Globus pallidus (tissue), 1 donor: Measurements from ENCODE around the gene CAB39.
A peak's percentile ranks its signal among the peaks of the same experiment; 100 is the strongest.

Experiments used
- DNase-seq: peaks from one replicate; pipeline ENCODE4 v3.0.0-alpha.2; 2015; ENCODE audit warnings: low spot score

CAB39 gene

DNA sequence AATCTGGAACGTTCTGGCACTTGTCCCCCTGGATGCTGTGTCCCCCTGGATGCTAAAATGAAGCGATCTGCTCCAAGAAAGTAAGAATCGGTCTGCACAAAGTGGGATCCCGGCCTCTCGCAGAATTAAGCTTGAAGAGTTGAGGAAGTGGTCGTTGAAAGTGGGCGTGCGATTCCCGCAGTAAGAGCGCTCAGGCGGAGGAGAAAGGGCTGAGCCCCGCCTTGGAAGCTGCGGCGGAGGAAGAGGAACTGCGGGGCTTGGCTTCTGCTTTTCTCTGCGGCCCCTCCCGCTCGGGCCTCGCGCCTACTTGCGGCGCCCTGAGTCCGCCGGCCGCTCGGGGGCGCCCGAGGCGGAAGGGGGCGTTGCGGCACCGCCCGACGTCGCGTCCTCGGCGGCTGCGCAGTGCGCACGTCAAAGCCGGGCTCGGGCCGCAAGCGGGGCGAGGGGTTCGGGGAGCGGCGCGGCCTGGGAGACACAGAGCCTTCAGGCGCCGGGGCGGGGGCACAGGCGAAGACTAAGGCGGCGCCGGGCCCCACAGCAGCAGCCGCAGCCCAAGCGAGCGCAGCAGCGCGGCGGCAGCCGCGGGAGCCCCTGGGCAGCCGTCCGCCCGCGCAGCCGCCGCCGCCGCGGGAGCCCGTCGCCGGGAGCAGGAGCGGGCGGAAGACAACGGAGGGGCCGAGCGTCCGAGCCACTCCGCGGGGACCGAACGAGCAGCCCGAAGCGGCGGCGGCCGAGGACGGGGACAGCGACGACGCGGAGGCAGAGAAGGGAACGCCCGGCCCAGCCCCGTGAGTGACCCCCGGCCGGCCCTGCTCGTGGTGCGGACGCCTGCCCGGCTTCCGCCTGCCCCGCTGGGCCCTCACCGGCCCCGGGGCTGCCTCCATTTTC, at the start of gene CAB39:
CAB39 (plus strand) TSS at position 400 of the 888 bp plus-strand sequence. CDS start 47,160 bp downstream, outside the sequence.
- peak; percentile 89 for DNase-seq

DNA sequence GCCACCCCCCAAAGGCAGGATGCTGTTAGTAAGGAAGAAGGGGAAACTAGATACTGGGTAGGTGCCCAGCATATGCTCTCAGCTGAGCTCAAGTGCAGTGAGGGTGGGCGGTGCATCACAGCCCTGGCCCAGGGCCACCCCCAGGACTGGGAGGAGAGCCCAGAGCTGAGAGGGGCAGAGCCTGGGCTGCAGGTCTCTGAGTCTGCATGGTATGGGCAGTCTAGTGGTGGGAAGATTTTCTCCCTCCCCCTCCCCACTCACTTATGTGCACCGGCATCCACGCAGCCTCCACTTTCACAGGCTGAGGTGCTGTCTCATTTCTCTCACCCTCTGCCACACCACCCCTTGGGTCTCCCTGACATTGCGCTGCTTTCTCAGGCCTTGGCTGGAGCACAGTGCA, 48.5 kb upstream of the CAB39 start:
- DNase-seq = no peak

DNA sequence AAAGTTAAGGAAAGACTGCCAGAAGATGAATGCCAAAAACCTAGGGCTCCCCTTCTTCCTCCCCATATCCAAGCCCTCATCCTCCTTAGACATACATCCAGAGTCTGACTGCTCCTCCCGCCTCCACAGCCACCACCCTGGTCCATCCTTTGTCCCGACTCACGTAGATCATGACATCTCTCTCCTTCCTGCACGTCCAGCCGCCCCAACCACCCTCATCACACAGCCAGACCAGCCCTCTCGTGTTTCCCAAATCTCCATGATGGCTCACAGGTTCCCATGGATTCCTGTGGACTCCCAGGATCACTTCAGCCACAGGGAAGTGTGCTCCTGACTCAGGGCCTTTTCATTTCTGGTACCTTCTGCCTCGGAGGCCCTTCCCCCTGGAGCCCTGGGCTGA, 47.8 kb upstream of the CAB39 start:
- no peak for DNase-seq

DNA sequence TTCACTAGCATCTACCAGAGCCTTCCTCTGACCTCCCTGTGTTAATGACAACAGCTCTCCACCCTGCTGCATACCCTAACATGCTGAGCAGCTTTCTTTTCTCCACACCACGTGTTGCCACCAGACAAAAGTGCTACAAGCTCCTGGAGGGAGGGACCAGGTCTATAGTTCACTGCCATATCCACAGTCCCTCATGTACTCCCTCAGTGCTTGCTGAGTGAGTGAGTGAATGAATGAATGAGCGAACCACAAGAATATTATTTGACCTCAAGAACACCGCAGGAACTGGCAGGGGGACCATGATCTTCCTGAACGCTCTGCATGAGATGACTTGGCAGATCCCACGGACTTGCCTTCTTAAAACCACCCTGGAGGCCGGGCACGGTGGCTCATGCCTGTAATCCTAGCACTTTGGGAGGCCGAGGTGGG, 47.4 kb upstream of the CAB39 start:
- no peak for DNase-seq

DNA sequence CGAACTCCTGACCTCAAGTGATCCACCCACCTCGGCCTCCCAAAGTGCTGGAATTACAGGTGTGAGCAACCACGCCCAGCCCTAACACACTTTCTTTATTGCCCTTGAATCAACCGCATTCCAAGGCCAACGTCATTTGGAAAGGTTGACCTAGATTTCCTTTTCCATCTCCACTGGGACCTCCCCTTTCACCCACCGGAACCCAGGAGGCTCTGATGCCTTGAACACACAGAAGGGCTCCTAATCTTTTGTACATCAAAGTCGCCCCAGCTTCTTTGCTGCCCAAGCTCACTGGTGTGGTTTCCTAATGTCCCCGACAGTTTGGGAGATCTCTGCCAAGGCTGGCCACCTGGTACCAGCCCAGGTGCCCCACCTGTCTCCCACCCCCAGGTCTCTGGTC, 46.2 kb upstream of the CAB39 start:
- no peak for DNase-seq

DNA sequence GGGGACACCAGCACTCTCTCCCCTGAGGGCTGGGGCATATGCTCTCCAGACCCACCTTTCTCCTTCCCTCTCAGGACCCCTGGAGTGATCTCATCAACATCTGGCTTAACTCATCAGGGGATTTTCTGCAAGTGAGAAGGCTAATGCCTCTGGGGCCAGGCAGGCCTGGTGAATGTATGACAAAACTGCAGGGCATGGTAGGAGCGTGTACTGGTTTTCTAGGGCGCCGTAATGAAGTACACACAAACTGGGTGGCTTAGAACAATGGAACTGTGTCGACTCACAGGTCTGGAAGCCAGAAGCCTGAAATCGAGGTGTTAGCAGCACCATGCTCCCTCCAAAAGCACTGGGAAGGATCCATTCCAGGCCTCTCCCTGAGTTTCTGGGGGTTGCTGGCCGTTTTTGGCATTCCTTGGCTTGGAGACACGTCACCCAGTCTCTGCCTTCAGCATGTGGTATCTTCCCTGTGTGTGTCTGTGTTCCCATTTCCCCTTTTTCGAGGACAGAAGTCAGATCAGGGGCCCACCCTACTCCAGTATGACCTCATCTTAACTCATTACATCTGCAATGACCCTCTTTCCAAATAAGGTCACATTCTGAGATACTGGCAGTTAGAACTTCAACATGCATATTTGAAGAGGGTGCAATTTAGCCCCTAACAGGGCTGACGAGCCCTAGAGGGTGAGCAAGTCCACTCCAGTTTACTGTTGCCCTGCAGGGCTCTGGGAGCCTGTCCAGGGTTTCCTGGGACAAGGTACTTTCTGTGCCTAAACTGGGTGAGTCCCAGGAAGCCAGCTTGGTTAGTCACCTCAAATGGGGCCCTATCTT, 45.5 kb upstream of the CAB39 start:
- peak; percentile 42 for DNase-seq

DNA sequence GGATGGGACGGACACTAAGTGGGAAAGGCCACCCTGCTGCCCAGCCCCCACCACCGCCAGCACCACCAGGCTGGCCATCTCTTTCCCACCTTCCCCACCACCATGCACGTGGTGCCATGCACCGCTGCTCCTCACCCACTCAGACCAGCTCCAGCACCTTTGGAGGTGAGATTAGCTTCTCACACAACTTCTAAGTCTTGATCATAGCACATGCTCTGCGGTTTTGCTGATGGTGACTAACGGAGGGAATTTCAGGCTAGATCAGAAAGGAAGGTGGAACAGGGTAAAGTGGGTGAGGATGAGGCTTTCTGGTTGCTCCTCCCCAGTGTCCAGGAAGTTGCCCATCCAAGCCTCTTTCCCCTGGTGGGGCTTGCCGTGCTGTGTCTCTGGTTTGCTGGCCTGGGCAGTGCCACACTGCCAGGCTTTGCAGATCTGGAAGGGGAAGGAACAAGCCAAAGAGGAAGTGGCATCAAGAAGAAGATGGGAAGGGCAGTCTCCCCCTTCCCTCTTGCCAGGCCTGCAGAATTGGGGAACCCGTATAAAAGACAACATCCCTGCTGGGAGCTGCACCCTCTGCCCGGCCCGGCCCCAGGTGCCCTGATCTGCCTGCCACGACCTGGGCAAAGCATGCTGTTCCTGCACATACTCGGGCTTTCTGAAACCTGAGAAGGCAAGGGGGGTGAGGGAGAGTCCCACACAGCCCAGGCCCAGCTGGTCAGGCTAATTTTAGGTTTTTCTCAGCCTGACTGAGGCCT, 44.3 kb upstream of the CAB39 start:
- peak; percentile 58 for DNase-seq

DNA sequence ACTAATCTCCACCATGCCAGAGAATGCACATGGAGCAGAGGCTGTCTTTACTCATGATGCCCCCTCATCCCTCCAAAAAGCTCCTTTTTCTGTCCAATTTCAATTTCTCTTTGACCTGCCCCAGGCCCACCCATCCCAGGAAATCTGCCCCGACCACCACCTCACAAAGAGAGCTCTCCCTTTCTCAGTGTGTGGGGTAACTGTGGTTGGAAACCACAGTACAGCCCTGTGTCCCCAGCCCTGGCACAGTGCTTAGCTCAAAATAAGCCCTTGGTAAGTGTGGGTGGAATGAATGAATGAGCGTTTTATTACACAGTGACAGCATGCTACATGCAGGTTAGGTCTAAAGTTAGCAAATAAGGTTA, 43.7 kb upstream of the CAB39 start:
- no peak for DNase-seq

DNA sequence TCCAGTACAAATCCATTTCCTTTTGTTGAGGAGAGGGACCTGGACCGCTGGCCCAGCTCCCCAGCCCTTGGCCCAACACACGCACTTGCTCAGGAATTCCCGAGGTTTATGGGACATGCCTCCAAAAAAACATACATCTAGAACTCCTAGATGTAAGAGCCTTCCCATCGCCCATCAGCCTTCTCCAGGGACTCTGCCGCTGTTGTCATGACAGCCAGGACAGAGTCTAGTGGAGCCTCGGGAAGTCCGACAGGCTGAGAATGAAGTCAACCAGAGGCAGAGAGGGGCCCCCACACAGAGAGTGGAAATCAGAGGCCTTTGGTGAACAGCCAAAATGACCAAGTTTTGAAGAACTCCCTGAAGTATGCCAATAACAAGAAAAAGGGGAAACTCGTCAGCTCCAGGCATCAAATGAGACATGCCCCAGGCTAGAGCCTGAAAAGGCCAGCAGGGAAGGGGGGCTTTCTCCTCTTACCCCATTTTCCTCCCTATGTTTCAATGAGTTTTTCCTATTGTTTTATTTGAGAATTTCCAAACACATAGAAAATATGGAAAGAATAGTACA, 43.2 kb upstream of the CAB39 start:
- no peak for DNase-seq

DNA sequence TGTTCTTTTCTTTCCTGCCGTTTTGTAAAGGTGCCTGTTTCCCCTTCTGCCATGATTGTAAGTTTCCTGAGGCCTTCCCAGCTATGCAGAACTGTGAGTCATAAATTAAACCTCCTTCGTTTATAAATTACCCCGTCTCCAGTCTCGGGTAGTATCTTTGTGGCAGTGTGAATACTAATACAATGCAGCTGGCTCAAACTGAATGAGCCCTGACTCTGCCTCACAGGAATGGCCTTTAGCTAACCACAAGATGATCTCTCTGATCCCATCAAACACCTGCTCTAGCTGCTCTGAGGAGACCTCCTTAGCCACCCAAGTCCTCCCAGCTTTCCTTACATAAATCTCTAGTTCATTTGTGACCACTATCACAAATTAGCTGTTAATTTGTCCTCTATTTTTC, 41.5 kb upstream of the CAB39 start:
- no peak for DNase-seq

DNA sequence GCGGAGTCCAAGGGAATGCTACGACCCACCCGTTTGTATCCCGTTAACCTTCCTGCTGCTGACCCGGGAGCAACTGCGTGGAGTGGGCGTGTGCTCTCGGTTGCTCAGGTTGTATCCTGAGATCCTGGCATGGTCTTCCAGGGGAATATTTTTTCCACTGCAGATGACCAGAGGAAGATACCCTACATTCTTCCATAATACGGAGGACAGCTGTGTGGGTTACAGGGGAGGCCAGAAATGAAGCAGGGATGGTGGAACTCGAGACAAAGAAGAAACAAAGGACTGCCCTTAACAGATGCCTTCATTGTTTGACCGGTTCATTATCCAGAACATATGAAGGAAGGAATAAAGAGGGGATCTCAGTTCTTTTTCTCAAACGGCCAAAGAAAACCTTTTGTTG, 39.8 kb upstream of the CAB39 start:
- DNase-seq = no peak

DNA sequence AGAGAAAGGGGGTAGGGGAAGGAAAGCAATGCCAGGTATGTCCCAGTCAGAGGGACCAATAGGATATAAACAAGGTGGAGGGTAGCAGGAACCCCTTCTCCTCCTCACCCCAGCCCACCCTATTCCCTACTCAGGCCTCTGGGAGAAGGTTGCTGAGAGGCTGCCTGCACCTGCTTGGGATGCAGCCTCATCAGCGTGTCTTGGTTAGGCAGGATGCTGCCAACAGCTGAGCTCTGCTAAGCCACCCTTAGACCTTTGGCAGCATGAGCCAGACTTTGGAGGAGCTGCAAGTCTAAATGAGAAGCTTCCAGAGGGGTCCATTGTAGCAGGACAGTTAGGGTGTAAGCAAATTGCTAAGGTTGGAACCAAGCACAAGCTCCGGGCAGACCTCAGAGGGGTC, 38.2 kb upstream of the CAB39 start:
- no peak for DNase-seq

DNA sequence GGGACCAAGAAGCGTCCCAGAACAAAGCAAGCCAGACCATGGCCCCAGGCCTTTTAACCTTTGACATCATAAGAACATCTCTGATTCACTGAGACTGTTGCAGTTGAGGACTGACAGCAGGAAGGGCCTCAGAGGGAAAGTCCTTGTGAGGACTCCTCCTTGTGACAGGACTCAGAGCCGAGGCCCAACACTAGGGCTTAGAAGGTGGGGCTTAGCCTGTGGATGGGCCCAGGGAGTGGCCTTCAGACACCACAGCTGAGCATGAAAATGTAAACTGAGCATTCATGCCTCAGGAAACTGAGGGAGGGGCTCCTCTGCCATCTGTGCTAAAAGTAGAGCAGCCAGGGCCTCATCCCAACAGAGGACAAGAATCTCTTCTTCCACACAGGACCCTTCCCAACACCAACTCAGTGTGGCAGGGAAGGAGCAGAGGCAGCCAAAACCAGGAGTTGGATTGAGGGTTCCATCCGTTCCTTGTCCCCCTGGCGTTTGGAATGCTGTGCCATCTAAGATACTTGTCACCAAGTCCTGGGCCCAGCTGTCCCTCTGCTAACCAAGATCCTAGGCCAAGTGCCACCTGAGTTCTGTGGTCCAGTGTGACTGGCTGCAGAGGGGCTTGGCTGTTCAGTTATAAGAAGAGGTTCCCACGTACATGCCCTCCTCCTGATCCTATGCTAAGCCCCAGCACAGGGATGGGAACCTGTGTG, 37.5 kb upstream of the CAB39 start:
- DNase-seq = no peak

DNA sequence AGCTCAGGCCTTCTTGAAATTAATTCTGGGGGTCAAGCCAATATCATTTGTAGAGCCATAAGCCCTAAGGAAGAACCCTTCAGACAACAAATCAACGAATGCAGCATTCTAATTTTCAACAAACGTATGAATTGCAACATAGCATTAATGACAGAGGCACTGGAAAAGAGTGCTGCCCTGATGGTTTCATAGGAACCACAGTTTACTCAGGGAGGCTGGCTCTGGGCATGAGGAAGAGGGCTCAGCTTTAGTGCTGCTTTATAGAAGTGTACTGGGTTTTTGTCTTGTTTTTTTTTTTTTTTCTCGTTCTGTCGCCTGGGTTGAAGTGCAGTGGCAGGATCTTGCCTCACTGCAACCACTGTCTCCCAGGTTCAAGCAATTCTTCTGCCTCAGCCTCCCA, 36.1 kb upstream of the CAB39 start:
- DNase-seq = no peak

DNA sequence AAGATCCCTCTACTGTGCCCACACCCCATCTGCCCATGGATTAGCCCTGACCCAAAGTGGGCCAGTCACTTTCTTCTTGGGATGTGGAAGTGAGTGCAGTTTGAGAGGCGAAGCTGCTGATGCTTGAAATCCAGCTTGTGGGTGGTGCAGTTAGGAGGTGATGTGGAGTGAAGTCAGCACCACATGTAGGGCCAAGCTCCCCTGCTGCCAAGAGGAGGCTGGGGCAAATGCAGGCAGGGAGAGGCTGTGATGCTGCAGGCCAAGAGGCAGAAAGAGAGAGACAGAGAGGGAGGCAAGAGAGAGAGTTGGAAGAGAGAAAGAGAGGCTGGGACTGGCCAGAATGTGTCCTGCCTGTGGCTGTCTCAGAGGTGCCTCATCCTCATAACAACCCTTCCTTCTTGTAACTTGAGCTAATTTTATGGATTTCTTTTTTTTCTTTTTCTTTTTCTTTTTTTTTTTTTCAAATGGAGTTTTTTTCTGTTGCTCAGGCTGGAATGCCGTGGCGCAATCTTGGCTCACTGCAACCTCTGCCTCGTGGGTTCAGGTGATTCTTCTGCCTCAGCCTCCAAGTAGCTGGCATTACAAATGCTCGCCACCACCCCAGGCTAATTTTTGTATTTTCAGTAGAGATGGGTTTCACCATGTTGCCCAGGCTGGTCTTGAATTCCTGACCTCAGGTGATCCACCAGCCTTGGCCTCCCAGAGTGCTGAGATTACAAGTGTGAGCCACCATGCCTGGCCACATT, 35.3 kb upstream of the CAB39 start:
- no peak for DNase-seq

DNA sequence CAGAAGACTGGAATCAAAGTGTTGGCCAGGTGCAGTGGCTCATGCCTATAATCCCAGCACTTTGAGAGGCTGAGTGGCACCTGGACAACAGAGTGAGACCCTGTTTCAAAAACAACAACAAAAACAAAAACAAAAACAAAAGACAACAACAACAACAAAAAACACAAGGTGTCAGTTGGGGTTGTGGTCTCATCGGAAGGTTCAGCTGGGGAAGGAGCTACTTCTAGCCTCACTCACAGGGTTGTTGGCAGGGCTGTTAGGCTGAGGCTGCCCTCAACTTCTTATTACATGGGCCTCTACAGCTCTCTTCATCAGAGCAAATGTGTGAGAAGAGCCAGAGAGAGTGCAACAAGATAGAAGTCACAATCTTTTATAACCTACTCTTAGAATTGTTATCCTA, 34.6 kb upstream of the CAB39 start:
- no peak for DNase-seq

DNA sequence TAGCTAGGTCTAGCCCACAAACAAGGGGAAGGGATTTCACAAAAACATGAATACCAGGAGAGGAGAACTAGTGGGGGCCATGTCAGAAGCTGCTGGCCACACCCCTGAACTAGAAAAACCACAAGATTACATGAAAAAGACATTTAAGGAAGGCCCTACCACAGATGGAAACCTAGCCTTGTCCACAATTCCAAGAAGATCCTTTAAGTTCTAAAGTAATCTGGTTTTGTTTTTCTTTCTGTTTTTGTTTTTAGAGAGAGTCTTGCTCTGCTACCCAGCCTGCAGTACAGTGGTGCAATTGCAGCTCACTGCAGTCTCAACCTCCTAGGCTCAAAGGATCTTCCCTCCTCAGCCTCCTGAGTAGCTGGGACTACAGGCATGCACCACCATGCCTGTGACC, 34.2 kb upstream of the CAB39 start:
- no peak for DNase-seq

DNA sequence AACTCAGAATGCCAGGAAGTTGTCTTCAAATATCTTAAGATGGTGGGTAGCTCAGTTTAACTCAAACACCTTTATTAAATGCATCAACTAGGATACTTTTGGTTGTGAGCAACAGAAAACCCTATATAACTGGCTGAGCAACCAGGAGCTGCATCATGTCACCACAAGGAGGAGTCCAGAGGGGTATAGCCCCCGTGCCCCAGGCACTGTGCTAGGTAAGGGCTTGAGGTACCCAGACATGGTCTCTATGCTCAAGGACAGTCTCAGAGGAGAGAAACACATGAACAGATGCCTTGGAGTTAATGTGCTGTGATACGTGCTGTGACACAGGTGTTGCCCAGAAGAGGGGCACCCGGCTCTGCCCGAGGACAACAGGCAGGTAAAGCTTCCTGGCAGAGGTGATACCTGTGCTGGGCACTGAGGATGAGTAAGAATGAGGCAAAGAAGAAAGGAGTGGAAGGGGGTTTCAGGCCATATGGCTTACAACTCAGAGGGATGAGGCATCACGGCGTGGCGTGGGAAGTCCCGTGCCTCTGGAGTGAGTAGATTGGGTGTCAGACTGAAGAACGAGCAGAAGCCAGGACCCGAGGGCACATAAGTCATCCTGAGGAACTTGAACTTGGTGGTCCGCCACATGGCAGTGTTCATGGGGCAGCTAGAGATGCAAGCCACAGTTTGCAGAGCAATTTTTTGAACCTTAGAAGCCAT, 32.0 kb upstream of the CAB39 start:
- DNase-seq = no peak

DNA sequence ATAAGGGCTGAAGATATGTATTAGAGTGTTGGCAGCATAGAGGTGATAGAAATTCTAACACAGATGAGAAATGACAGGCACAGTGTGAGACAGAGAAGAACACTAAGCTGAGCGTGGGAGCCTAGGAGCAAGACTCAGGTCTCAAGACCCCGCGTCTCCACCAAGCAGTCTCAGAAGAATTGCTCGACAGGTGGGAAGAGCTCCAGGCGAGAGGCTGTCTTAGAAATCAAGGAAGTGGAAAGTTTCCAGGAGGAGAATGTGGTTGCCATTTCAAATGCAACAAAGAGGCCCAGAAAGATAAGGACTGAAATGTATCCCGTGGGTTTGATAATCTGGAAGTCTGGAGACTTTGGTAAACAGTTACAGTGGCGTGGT, 31.5 kb upstream of the CAB39 start:
- DNase-seq = no peak

DNA sequence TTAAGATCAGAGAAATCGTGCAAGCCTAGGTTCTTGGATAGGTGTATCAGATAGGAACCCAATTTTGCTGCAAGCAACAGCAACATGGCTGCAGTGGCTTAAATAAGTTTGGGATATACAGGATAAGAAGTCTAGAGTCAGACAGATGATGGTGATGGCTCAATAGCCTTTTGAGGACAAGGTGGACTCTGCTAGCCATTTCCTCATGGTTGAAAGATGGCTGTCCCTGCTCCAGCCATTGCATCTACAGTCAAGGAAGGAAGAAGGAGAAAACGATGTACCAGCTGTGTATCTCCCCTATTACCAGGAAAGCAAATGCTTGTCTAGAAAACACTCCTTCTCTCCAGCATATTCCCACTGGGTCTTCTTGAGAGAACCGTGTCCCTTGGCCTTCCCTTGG, 30.1 kb upstream of the CAB39 start:
- no peak for DNase-seq
